ENCODE results near the gene ZNF423.
"Not testable (repeated sequence)": the region's sequence is repeated elsewhere in the genome, so short reads cannot be mapped to it uniquely, and the experiment has no call there.

The ZNF423 gene

DNA sequence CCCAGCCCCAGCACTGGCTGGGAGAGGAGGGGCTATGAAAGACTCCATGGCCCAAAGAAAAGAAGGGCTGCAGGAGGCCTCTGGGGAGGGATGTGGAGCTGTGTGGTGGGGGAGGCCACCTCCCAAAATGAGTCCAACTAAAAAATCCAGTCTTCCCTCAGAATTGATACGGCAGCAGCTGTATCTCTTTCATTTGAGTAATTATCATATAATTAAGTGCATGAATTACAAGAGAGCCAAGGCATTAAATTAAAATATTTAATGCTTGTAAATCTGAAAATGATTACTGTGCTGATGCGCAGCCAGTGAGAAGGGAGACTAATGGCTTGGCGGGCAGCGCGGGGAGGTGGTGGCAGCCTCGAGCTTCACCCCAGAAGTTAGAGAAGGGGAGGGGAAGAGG lies 289.5 kb downstream of the ZNF423 start:
- in situ Hi-C loops (cut with MboI; ENCODE audit: low sequenced_read_pairs): no loop called here

DNA sequence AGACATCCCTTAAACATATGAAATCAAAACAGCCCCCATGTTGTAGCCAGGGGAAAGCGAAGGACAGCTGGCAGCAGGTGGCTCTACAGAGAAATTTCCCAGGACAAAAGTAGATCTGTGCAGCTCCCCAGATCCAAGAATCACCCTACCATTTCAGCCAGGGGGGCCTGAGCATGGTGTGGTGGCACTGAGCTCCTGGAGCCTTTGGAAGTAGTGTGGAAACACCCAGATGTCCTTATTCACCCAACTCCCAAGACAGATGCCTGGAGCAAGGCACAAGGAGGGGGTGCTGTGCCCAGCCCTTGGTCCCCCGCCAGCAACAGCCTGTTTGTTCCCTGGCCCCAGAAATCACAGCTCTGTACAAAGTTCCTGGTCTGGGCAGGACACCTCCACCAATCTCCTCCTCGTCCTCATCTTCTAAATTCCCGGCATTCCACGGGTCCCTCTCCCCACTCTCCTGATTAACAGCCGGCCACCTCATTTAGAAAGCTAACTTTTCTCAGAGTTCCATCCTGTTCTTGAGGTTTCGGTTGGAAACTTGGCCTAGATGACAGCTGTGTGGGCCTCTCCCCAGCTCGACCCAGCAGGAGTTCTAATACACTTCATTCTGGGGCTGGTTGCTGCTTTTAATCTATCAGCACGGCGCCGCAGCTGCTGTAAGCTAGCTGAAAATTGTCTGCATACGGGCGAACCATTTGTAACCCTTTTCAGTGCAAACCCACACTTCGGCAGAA lies 291.2 kb downstream of the ZNF423 start:
- in situ Hi-C loops (cut with MboI; ENCODE audit: low sequenced_read_pairs): no loop called here

DNA sequence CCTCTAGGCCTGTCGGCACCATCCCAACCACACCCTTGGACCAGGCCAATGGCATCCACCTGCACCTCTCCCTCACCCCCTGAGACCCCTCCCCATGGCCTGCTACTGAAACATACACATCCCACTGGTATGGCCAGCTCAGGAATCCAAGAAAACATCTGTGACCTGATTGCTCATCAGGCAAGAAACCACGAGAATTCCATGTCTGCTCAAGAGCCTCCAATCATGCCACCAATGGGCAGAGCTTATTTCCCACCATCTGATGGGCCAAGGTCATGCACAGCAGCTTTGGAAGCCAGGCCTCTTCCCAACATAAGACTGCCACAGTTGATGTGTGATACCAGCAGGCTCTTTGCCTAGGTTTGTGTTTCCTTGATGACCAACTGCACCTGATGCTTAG lies 292.2 kb downstream of the ZNF423 start:
- in situ Hi-C loops (cut with MboI; ENCODE audit: low sequenced_read_pairs): no loop called here

DNA sequence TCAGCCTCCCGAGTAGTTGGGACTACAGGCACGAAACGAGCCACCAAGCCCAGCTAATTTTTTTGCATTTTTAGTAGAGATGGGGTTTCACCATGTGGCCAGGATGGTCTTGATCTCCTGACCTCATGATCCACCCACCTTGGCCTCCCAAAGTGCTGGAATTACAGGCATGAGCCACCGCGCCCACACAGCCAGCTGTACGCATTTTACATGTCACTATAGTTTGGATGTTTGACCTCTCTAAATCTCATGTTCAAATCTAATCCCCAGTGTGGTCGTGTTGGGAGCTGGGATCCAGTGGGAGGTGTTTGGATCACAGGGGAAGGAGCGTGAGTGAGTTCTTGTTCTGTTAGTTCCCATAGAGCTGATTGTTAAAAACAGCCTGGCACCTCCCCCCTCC lies 293.0 kb downstream of the ZNF423 start:
- in situ Hi-C loops (cut with MboI; ENCODE audit: low sequenced_read_pairs): not testable (repeated sequence)

DNA sequence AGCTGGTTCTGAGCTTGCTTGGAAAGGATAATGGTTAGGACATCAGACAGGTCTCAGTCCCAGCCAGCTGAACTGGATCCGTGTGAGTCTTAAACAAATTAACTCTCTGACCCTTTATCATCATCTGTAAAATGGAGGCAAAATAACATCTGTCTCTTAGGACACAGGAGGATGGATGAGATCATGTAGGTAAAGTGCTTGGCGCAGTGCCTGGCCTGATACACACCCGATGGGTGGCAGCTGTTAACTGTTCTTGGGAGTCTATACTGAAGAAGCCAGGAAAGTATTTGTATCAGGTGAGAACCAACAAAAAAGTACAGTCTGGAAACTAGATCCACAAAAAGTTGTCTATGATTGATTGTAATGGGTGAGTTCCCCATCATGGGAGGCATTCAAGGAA lies 293.7 kb downstream of the ZNF423 start:
- in situ Hi-C loops (cut with MboI; ENCODE audit: low sequenced_read_pairs): no loop called here

DNA sequence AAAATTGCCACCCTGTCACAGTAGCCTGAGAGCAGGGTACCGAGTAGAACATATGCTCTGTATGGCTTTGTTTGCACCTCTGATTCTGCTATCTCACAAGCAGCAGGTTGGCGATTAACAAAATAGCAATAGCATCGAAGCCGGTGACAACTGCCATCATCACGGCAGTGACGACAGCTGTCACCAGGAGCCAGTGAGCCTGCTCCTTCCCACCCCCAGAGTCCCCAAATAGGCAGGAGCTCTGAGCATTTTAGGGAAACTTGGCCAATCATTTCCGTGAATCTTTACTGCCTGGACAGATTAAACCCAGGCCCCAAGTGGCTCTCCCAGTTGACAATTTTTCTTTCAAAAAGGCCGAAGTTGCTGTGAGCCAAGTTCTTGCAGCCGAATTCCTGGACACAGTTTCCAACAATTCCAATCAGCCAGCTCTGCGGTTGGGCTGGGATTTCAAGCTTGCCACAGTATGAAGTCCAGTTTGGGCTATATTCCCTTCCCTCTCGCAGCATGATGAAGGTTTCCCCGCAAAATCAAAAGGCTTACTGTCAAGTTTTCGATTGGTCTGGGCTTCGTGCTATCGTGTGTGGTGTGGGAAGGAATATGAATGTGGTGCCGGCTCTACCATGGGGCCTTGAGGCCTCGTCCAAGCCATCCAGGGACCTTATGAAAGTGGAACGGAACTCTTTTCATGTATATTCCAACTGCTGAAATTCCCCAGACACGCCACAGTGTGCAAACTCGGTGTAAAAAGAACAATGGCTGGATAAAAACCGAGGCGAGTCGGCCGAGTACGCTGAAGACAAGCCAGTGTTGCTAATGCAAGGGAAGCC lies 295.7 kb downstream of the ZNF423 start:
- in situ Hi-C loops (cut with MboI; ENCODE audit: low sequenced_read_pairs): no loop called here

DNA sequence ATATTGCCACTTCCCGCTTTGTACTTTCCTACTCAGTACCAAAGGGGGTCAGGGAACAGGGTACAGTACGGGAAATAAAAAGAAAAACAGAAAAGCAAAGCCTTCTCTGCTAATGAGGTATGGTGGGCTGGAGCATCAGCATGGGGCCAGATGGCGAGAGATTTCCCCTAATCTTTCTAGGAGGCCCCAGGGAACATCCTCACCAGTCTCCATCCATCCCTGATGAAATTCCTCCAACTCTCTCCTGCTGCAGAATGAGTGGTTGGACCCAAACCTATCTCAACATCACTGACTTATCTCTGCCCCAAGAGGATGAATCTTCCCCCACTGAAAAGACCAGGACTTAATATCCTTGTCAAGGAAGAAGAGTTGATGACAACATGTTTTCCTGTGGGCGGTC lies 296.7 kb downstream of the ZNF423 start:
- in situ Hi-C loops (cut with MboI; ENCODE audit: low sequenced_read_pairs): no loop called here

DNA sequence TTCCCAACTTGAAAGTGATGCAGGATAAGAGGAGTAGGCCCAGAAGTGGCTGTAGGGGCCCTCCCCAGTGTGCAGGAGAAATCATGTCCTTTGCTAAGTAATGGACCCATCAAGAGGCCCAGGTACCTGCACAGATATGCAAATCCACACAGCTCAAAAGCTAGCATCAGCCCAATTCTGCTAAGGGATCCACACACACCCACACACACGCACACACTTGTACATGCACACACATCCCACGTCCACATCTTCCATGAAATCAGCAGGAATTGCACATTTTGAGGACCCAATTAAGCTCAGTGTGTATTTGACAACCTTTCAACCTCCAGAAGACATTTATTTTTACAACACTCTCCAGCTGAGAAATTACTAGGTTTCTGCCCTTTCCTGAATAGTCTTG lies 297.5 kb downstream of the ZNF423 start:
- in situ Hi-C loops (cut with MboI; ENCODE audit: low sequenced_read_pairs): no loop called here

DNA sequence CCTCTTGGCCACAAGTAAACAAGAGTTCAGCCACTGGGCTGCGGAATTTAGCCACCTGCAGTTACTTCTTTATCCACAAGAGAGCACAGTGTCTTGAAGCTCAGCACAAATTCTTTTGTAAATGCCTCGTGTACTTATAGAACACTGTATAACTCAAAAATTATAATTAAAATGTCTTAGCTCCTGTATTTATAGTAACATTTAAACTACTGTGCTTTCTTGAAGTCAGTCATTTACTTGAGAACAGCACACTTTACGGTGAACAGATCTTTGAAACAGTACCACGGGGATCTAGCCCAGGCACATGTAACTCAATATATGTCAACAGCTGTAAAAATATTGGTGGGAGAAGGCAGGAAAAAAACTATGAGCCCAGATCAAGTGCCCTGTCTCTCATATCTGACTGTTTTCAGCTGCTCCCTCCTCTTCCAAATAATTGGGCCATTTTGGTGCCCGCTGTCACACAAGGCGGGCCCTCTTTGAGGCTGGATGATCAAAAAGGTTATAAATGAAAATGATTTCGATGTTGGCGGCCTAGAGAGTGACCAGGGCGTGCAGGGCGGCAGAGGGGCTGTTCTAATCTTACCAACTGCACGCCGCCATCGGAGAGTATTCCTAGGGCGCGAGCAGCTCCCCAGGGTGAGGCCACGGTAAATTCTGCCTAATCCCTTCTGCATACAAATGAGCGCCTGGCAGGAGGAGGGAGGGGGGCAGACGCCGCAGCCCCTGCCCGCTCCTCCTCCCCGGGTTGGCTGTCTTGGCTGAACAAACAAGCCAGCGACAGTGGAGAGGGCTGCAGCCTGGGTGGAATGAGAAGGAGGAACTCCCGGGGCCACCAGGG lies 299.1 kb downstream of the ZNF423 start:
- in situ Hi-C loops (cut with MboI; ENCODE audit: low sequenced_read_pairs): no loop called here

DNA sequence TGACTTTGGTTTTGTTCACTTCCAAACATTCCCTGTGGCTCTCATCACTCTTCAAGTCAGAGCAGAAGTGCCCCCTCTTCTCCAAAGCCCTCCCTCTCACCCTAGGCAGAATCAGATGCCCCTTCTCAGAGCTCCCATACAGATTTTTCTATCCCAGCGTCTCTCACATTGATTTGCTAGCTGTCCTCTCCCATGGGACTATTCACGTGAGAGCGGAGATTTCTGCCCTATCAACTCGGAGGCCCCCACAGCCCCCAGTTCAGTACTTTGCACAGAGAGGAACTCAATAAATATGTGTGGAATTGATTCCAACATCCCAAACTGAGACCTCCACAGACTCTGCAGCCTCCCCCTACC lies 299.7 kb downstream of the ZNF423 start:
- in situ Hi-C loops (cut with MboI; ENCODE audit: low sequenced_read_pairs): no loop called here

DNA sequence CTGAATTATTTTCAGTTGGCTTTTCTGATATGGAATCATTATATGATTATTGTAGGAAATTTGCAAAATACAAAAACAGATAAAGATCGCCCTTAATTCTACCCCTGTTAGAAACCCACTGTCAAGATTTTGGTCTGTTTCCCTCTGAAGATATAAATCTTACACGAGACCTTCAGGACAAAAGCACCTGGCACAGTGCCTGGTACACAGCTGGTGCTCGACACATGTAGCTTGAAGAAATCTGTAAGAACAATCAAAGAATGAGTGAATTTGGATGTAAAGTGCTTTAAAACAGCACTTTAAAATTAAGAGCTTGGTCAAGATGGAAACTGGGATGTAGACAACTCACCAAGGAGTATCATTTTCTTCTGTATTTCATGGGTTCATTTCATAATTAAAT lies 301.2 kb downstream of the ZNF423 start:
- in situ Hi-C loops (cut with MboI; ENCODE audit: low sequenced_read_pairs): no loop called here

DNA sequence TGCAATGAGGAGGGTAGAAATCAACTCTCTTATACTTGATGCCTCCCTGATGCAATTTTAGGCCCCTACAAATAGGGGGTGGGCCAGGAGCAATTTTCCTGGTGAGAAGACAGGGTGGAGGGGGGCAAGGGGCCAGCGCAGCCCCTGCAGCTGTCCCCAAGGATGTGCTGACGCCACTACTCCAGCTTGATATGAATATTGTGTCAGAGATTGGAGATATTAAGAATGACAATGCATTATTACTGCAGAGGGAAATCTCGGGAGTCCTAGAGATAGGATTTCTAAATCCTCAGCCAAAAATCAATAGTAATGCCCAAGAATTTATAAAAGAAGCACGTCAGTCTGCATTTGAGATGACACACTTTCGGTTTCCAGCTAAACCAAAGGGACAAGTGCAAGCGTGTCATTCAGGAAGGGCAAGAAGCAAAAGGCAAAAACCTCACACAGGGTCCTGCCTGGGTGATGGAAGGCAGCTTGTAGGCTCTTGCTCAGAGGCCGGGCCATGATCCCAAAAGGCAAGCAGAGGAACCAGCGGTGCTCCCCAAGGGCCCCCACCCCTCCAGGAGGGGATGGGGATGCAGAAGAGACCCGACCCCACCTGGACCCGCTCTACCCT lies 303.5 kb downstream of the ZNF423 start:
- in situ Hi-C loops (cut with MboI; ENCODE audit: low sequenced_read_pairs): no loop called here

DNA sequence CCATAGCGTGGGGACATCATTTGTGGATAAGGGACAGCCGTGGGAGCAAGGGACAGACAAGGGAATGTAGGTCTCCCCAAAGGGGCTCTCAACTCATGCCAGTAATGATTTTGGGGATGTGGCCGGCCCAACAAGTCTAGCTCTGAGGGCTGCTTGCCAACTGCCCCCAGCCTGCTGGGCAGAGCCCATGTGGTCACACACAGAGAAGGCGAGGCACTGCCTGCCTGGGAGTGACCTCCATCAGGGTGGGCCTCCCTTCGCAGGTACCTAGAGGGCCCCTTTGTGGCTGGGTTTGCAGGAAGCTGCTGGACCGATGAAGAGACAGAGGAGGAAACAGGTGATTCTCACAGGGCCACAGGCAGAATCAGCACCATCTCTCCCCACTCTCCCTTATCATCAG lies 305.2 kb downstream of the ZNF423 start:
- in situ Hi-C loops (cut with MboI; ENCODE audit: low sequenced_read_pairs): no loop called here

DNA sequence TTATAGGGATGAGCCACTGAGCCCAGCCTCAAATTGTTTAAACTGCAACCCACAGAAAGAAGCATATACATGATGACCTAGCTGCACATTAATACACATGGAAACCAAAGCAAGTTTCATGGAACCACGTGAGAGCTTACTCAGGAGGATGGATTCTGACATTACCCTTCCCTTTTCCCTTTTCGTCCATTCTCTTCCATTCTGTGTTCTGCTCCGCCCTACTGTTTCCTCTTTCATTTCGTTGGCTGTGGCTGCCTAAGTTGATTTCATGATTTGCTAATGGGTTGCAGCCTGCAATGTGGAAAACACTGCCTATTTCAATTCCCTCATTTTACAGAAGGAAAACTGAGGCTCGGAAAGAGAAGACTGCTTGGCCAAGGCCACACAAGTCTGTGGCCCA lies 305.8 kb downstream of the ZNF423 start:
- in situ Hi-C loops (cut with MboI; ENCODE audit: low sequenced_read_pairs): no loop called here

DNA sequence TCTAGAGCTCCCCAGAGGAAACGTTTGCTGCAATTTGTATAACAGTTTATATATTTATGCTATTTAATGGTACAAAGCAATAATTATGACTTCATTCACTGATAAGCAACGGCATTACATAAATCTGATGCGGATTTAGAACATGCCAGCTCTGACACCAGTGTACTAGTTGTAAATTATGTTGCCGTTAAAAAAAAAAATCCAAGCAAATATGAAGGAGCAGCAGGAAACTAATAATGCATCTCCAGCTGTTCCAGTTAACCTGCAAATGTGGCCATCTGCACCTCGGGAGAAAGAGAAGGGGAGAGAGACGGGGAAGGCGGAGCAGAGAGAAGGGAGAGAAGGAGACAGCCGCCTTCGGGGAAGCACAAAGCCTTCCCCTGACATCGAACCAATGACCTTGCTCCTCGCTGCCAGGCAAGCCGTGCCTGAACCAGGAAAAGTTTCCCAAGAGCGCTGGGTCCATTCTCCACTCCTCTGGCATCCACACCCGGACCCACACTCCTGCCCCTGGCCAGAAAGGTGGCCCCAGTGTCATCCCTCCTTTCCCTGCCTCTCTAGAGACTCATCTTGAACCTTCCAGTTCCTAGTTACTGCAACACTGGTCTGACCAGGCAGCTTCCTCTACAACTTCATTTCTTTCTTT lies 307.5 kb downstream of the ZNF423 start:
- in situ Hi-C loops (cut with MboI; ENCODE audit: low sequenced_read_pairs): no loop called here

DNA sequence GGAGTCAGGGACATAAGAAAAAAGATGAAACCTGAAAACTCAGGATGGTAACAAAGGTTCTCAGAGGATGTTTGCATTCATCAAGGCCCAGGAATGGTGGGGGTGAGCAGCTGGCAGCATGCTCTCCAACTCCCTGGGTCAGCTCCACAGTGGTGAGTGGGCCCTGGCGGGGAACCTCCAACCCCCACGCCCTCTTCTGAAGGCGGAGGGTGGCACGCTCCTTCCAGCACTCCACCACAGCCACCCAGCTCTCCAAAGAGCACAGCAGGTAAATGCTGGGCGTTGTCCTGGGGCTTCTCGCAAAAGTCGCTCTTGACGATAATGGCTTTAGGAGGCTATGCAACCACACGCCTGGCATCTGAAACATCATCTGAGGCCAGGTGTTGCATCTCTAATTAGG lies 308.5 kb downstream of the ZNF423 start:
- in situ Hi-C loops (cut with MboI; ENCODE audit: low sequenced_read_pairs): no loop called here

DNA sequence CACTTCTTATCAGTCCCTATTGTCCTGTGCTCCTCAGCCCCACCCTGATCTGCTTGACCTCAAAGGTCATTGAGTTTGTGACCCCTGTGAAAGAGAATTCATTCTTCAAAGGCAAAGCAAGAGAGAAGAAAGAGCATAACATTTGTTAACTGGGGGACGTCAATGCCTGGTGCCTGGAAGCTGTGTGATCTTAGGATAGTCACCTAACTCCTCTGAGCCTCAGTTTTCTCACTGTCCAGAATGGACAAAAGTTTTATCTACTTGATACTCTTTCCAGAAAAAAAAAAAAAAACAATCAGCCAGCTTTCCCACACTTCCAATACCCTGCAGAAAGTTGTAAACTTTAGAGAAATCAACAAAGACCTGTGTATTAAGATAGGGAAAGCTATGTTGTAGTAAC lies 309.2 kb downstream of the ZNF423 start:
- in situ Hi-C loops (cut with MboI; ENCODE audit: low sequenced_read_pairs): no loop called here

DNA sequence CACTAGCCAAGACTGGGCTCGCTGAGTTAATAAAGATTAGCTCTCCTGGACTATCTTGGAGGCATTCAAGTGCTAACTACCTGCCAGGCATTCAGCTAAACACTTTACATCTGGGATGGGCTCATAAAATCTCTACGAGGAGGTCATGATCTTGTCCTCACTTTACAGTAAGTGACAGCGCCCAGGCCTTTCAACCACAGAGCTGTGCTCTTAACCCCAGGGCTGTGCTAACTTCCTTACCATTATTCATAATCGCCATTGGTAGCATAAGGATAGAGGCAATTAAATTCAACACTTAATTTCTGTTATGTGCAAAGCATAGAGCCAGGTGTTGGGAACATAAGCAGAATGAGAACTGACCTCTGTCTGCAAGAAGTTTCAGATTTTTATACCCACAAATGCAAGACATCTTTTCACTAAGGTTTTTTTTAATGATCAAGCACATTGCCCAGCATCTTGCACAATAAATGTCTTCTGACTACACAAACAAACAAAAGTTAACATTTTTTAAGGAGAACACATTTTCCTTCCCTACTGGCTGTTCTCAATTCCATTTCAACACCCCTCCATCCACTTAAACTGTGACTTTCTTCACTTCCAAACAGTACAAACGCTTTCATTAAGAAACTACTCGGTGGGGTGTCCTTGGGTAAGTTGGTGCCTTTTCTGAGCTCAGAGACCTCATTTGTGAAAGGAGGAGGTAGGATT lies 310.0 kb downstream of the ZNF423 start:
- in situ Hi-C loops (cut with MboI; ENCODE audit: low sequenced_read_pairs): no loop called here

DNA sequence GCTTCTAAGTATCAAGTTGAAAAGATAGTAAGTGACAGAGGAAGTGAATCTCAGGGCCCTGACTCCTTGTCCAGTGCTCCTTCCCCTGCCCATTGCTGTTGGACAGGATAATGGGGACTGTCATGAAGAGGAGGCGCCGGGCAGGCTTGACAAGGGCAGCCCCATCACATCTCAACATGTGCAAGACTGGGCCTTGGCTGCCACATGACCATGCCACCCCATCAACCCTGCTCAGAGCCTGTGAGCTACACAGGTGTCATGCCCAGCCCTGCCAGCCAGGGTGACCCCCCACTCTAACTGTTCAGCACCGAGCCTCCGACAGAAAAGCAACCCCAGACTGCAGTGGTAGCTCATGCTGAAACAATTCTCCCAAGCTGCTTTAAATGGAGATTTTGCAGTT lies 310.7 kb downstream of the ZNF423 start:
- in situ Hi-C loops (cut with MboI; ENCODE audit: low sequenced_read_pairs): no loop called here

DNA sequence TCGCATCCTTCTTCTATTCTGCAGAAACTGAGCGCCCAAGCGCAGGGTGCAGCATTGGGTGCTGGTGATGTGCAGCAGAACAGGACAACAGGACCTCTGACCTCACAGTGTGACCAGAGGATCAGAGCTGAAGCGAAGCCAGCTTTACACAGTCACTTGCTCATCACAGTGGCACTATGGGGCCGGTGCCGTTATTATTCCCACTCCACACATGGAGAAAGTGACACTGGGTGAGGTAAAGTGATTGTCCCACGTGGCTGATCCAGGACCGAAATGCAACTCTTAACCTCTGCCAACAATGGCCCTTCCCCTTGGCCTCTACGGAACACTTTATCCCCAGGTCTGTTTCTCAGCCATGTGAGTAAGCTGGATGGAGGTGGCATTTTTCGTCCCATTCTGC lies 311.1 kb downstream of the ZNF423 start:
- in situ Hi-C loops (cut with MboI; ENCODE audit: low sequenced_read_pairs): no loop called here

Measured in HL-60/S4 (cell line).